Endothelial cell of umbilical vein (primary cell): ENCODE data around the gene PRDM2. TPM values are rescaled to one million over a fixed set of nuclear protein-coding genes. Genes with fewer than 3 reads are reported as not detected.

ENCODE experiments used
- BruUV-seq: library from RNA; stranded (reverse); fragments of 400-500 nt; replicated peaks from 2 replicates; lab custom pipeline; 2021; lab: Mats Ljungman, UMichigan
- CTCF ChIA-PET: fragments of 300-600, 350-600 bp; sonication (Branson Sonifier 250); formaldehyde crosslinking; loops from one replicate; lab custom pipeline; 2021; ENCODE audit warnings: antibody characterized with exemption, inconsistent platforms; lab: Charles Lee
- POLR2A ChIA-PET: fragments of 300-600, 350-600 bp; sonication (Branson Sonifier 250); formaldehyde crosslinking; loops from one replicate; lab custom pipeline; 2021; ENCODE audit warnings: antibody characterized with exemption, inconsistent platforms; lab: Charles Lee
- DNase-seq: peaks from one replicate; pipeline ENCODE4 v3.0.0-alpha.2; 2011; ENCODE audit warnings: low read depth, low spot score
- FAIRE-seq: peaks from 2 replicates; lab custom pipeline; 2011; peaks lifted over from hg19 to GRCh38; lab: Jason Lieb, UNC
- H2AFZ ChIP-seq: 2 replicates; pipeline ENCODE4 v1.6.0; 2012; ENCODE audit warnings: low read depth, low read length, control low read depth, inconsistent platforms
- H3K27ac ChIP-seq: 2 replicates; pipeline ENCODE4 v1.5.1; 2011; ENCODE audit warnings: low read depth, mild to moderate bottlenecking, control low read depth, low read length, moderate library complexity; ENCODE audit not compliant: insufficient read depth
- H3K27me3 ChIP-seq, 2 experiments: 2 replicates each; pipeline versions ENCODE4 v1.6.0 to v1.6.1; 2011; ENCODE audit warnings: low read length in 2 of 2, mixed read lengths in 1 of 2; ENCODE audit not compliant: control insufficient read depth in 2 of 2, insufficient read depth in 2 of 2
- H3K36me3 ChIP-seq, 2 experiments: 2 replicates in 1 of 2; 3 replicates in 1 of 2; pipeline ENCODE4 v1.5.1; 2011; ENCODE audit warnings: low read length in 2 of 2, mild to moderate bottlenecking in 1 of 2, moderate library complexity in 1 of 2; ENCODE audit not compliant: control insufficient read depth in 2 of 2, insufficient read depth in 2 of 2; ENCODE audit errors: extremely low read depth in 1 of 2
- H3K4me1 ChIP-seq: 3 replicates; pipeline ENCODE4 v1.5.1; 2011; ENCODE audit warnings: mild to moderate bottlenecking, low read length; ENCODE audit not compliant: control insufficient read depth, insufficient read depth; ENCODE audit errors: extremely low read depth
- H3K4me2 ChIP-seq: 2 replicates; pipeline ENCODE4 v1.6.1; 2011; ENCODE audit warnings: low read length, control low read depth, mixed read lengths; ENCODE audit not compliant: insufficient read depth
- H3K4me3 ChIP-seq, 3 experiments: fragments of 200-600 bp in 1 of 3; sonication (generic), shearing (Covaris generic) in 1 of 3; replicated peaks in 1 of 3; 2 replicates each; pipeline ENCODE4 v1.5.1; 2011 to 2016; ENCODE audit warnings: control low read depth in 3 of 3, low read length in 3 of 3, mild to moderate bottlenecking in 2 of 3, inconsistent platforms in 1 of 3, low read depth in 1 of 3, moderate library complexity in 1 of 3; ENCODE audit not compliant: insufficient read depth in 1 of 3
- H3K79me2 ChIP-seq: 2 replicates; pipeline ENCODE4 v1.6.0; 2012; ENCODE audit warnings: low read length, inconsistent platforms; ENCODE audit not compliant: control insufficient read depth, insufficient read depth
- H3K9ac ChIP-seq: replicated peaks from 2 replicates; pipeline ENCODE3; 2011; ENCODE audit warnings: low read length, control low read depth; ENCODE audit not compliant: insufficient read depth; ENCODE audit errors: extremely low read depth
- H3K9me1 ChIP-seq: replicated peaks from 3 replicates; pipeline ENCODE4 v1.6.0; 2011; ENCODE audit warnings: mild to moderate bottlenecking, low read length; ENCODE audit not compliant: control insufficient read depth, insufficient read depth; ENCODE audit errors: extremely low read depth
- H3K9me3 ChIP-seq: replicated peaks from 2 replicates; pipeline ENCODE4 v1.5.1; 2012; ENCODE audit warnings: low read length, inconsistent platforms; ENCODE audit not compliant: control insufficient read depth, insufficient read depth
- H4K20me1 ChIP-seq: replicated peaks from 2 replicates; pipeline ENCODE3; 2011; ENCODE audit warnings: mild to moderate bottlenecking, low read length; ENCODE audit not compliant: control insufficient read depth, insufficient read depth; ENCODE audit errors: extremely low read depth
- CTCF ChIP-seq, 2 donors: IDR thresholded peaks; 1 replicate in 1 of 2; 2 replicates in 1 of 2; pipeline ENCODE4 v1.5.1; 2011; ENCODE audit warnings: low read length in 2 of 2, mild to moderate bottlenecking in 2 of 2, moderate library complexity in 2 of 2, control low read depth in 1 of 2, inconsistent platforms in 1 of 2, low read depth in 1 of 2; ENCODE audit not compliant: insufficient read depth in 1 of 2; ENCODE audit errors: extremely low read depth in 1 of 2
- EZH2 ChIP-seq: IDR thresholded peaks from 2 replicates; pipeline ENCODE4 v1.6.1; 2012; ENCODE audit warnings: borderline replicate concordance, low read depth, mild to moderate bottlenecking, moderate library complexity, low read length, inconsistent platforms; ENCODE audit not compliant: severe bottlenecking
- FOS ChIP-seq: IDR thresholded peaks from 2 replicates; pipeline ENCODE4 v1.6.1; 2011; ENCODE audit warnings: mild to moderate bottlenecking, low read length, moderate library complexity, borderline replicate concordance; ENCODE audit not compliant: insufficient read depth
- GATA2 ChIP-seq: IDR thresholded peaks from 2 replicates; pipeline ENCODE4 v1.7.0; 2011; ENCODE audit warnings: low read depth, mild to moderate bottlenecking, moderate library complexity, mixed read lengths, low read length; ENCODE audit not compliant: insufficient read length, insufficient read depth
- JUN ChIP-seq: IDR thresholded peaks from 2 replicates; pipeline ENCODE4 v1.6.1; 2011; ENCODE audit warnings: borderline replicate concordance, low read depth; ENCODE audit not compliant: insufficient read length, insufficient read depth
- MAX ChIP-seq: IDR thresholded peaks from 2 replicates; pipeline ENCODE4 v1.6.1; 2011; ENCODE audit not compliant: insufficient read depth, insufficient read length
- MYC ChIP-seq: IDR thresholded peaks from one replicate; pipeline ENCODE4 v1.6.1; 2011; ENCODE audit warnings: mild to moderate bottlenecking, low read depth, low read length
- POLR2A ChIP-seq: IDR thresholded peaks from 2 replicates; pipeline ENCODE4 v1.6.1; 2012; ENCODE audit warnings: low read depth, mild to moderate bottlenecking, control low read depth, low read length
- POLR2AphosphoS5 ChIP-seq: IDR thresholded peaks from 2 replicates; pipeline ENCODE4 v1.6.1; 2012; ENCODE audit warnings: low read depth, mild to moderate bottlenecking, control low read depth, low read length, moderate library complexity; ENCODE audit not compliant: insufficient read depth
- dilution Hi-C: fragments of 300-500 bp; cut with MboI; formaldehyde crosslinking; loops from one replicate; pipeline ENCODE4 v1.15.0; 2019; ENCODE audit warnings: low sequenced_read_pairs; ENCODE audit not compliant: extremely low pct_ligation_motif_present
- intact Hi-C: fragments of 100-400 bp; cut with micrococcal nuclease; formaldehyde crosslinking; loops from one replicate; pipeline ENCODE4 v1.10.0; 2022
- polyA plus RNA-seq, 4 experiments: library from polyadenylated mRNA; depleted of rRNA in 3 of 4; stranded (reverse) in 3 of 4; unstranded in 1 of 4; fragments of >200 nt; gene quantifications; 2 replicates each; pipeline versions ENCODE4 v1.2.1 to v1.2.3, GENCODE V29; 2011 to 2012; ENCODE audit warnings: missing spikeins in 1 of 4
- total RNA-seq: library from RNA; stranded (reverse); gene quantifications from 2 replicates; pipeline ENCODE4 v1.2.3, GENCODE V29; 2021

PRDM2 gene
- total and polyA plus RNA-seq, 2 donors (not counting 3 experiments of a cell fraction or from before 2014, with no cell fraction given), result 11.3 to 35.7 TPM

- Histone ChIP-seq H3K79me2 (no peaks in the 10 kb centered on the region), H3K9me3 (no peaks in the 10 kb centered on the region), H2AFZ (no peak overlapping the region), H3K9me1 (no peaks in the 10 kb centered on the region), H3K4me3 (no peak overlapping the region), H3K27me3 (no peaks in the 10 kb centered on the region), H3K36me3 (no peaks in the 10 kb centered on the region), H4K20me1 (no peaks in the 10 kb centered on the region), H3K4me1 (no peaks in the 10 kb centered on the region), H3K9ac (no peak overlapping the region), H3K27ac (no peak overlapping the region), H3K4me2 (no peak overlapping the region)
- no TSS peak for BruUV-seq
- FAIRE-seq (no peak), DNase-seq (no peak)
- intact Hi-C loops, result no loop called here
- POLR2A ChIA-PET, result no interaction called here
- TF ChIP-seq MYC (no peak), MAX (no peak), GATA2 (no peak), CTCF (IDR thresholded peaks at IDR 0.05; ENCODE audit: extremely low read depth in 1 of 2, insufficient read depth in 1 of 2, low read depth in 1 of 2, low read length in 2 of 2) (no peak), POLR2A (no peak), POLR2AphosphoS5 (no peak), EZH2 (no peak), FOS (no peak), JUN (no peak)
- CTCF ChIA-PET, result no interaction called here
- dilution Hi-C loops, result no loop called here
Measured at GRCh38 chr1:13825033-13825432, 125.0 kb downstream of the PRDM2 start.
